Stimulated activated CD4-positive, alpha-beta T cell treated with anti-CD3 and anti-CD28 coated beads, Interleukin-2, amount 100 ng/mL, for 48 hours (primary cell): ENCODE results near the gene MEF2C.

Experiments used
- DNase-seq, 2 donors: peaks; one replicate each; pipeline ENCODE4 v3.0.0-alpha.2; 2020

The MEF2C gene

GRCh38 chr5:88671505-88672499 is 211.2 kb downstream of the MEF2C start:
- DNase-seq, result no peak

- no peak for DNase-seq
Observed at GRCh38 chr5:88671106-88671504, 211.9 kb downstream of the MEF2C start.

- DNase-seq, result no peak
Observed at GRCh38 chr5:88670461-88670860, 212.5 kb downstream of the MEF2C start.

- no peak for DNase-seq
Observed at GRCh38 chr5:88669371-88670050, 213.5 kb downstream of the MEF2C start.

GRCh38 chr5:88667496-88668201 is 215.3 kb downstream of the MEF2C start:
- DNase-seq, result no peak
